GM20000 (cell line): ENCODE measurements around the gene POLR2M.
A peak's percentile ranks its signal among the peaks of the same experiment; 100 is the strongest.

Source experiments
- DNase-seq: peaks from one replicate; pipeline ENCODE4 v3.0.0; 2012; ENCODE audit warnings: low spot score
- CTCF ChIP-seq: IDR thresholded peaks from 2 replicates; pipeline ENCODE4 v1.5.1; 2012; ENCODE audit warnings: mild to moderate bottlenecking, control low read depth; ENCODE audit errors: extremely low read depth, missing control alignments

Gene POLR2M

GRCh38 chr15:57736591-57736990, 30.1 kb downstream of the POLR2M start:
- DNase-seq: no peak
- TF ChIP-seq CTCF: no peak

- no peak for TF ChIP-seq CTCF
- DNase-seq: no peak
Measured at GRCh38 chr15:57738734-57739237, 32.3 kb downstream of the POLR2M start.

GRCh38 chr15:57740048-57740447, 33.5 kb downstream of the POLR2M start:
- DNase-seq: no peak
- TF ChIP-seq CTCF: no peak

GRCh38 chr15:57741089-57741488, 34.6 kb downstream of the POLR2M start:
- no peak for DNase-seq
- no peak for TF ChIP-seq CTCF

- TF ChIP-seq CTCF: peak; percentile 12
- DNase-seq: peak; percentile 10
Measured at GRCh38 chr15:57743424-57743823, 36.9 kb downstream of the POLR2M start.

GRCh38 chr15:57746786-57747185, 40.3 kb downstream of the POLR2M start:
- DNase-seq: no peak
- no peak for TF ChIP-seq CTCF

- no peak for DNase-seq
- no peak for TF ChIP-seq CTCF
Measured at GRCh38 chr15:57747206-57747896, 40.8 kb downstream of the POLR2M start.
